Spleen (tissue), 7 donors: ENCODE results near the gene SYT13.

Experiments
- POLR2A ChIP-seq, 3 donors: fragments of 450-650 bp; IDR thresholded peaks; one replicate each; pipeline ENCODE4 v1.5.1; 2017; ENCODE audit warnings: antibody characterized with exemption in 3 of 3, mild to moderate bottlenecking in 1 of 3
- POLR2AphosphoS5 ChIP-seq, 3 donors: sonication (generic); formaldehyde crosslinking; IDR thresholded peaks; one replicate each; pipeline ENCODE4 v1.5.1; 2017; ENCODE audit warnings: antibody characterized with exemption in 3 of 3
- TF ChIP-seq, protein P1 (sequence below), 11 experiments: fragments of 200-600 bp in 7 of 11; fragments of 450-650 bp in 4 of 11; sonication (generic) in 4 of 11; IDR thresholded peaks in 8 of 11; conservative IDR thresholded peaks in 3 of 11; 1 replicate in 7 of 11; 2 replicates in 4 of 11; pipeline versions ENCODE4 v1.4.0 to v1.8.0; 2016 to 2021; ENCODE audit warnings: antibody characterized with exemption in 11 of 11, inconsistent platforms in 4 of 11, mild to moderate bottlenecking in 1 of 11
- donor health status: DM: no; HTN: no; CAD: no; lungs with moderate emphysema.
- donor health status: DM: no; HTN: no; CAD: no.
- donor health status: DM: no; HTN: no; CAD: no.

DNA sequence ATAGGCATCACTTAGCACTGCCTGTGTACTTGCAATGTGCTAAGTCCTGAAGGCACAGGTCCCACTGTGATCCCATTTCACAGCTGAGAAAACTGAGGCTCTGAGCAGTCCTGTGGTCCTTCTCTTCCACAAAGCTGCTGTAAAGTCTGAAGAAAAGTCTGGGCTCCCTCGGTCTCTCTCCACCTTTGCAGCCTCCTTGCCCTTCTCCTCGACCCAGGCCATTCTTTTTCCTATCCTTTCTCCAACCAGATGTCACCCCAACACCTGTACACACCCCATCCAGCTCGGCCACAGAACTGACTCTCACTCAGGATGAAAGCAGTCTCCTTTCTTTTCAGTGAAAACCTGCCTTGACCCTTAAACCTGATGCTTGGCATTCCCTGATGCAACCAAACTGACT is 42.6 kb upstream of the SYT13 start:
- TF ChIP-seq POLR2AphosphoS5 (IDR thresholded peaks at IDR 0.05) (no peak), POLR2A (IDR thresholded peaks at IDR 0.05) (no peak)
- TF ChIP-seq, protein P1, sequence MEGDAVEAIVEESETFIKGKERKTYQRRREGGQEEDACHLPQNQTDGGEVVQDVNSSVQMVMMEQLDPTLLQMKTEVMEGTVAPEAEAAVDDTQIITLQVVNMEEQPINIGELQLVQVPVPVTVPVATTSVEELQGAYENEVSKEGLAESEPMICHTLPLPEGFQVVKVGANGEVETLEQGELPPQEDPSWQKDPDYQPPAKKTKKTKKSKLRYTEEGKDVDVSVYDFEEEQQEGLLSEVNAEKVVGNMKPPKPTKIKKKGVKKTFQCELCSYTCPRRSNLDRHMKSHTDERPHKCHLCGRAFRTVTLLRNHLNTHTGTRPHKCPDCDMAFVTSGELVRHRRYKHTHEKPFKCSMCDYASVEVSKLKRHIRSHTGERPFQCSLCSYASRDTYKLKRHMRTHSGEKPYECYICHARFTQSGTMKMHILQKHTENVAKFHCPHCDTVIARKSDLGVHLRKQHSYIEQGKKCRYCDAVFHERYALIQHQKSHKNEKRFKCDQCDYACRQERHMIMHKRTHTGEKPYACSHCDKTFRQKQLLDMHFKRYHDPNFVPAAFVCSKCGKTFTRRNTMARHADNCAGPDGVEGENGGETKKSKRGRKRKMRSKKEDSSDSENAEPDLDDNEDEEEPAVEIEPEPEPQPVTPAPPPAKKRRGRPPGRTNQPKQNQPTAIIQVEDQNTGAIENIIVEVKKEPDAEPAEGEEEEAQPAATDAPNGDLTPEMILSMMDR (IDR thresholded peaks at IDR 0.05 in 8 of 11, conservative IDR thresholded peaks at IDR 0.05 in 3 of 11), result no peak
